HG03064 (cell line): ENCODE results near the gene CDC37L1.
A peak's percentile ranks its signal among the peaks of the same experiment; 100 is the strongest.

ENCODE experiments used
- ATAC-seq: cut with Tn5 transposase; IDR thresholded peaks from one replicate; pipeline ENCODE4 v1.9.1; 2021; ENCODE audit warnings: low read depth; ENCODE audit not compliant: unreplicated experiment

Gene CDC37L1

GRCh38 chr9:4667681-4668080, 11.7 kb upstream of the CDC37L1 start:
- ATAC-seq, result no peak

- ATAC-seq, result no peak
These were observed 10.8 kb upstream of the CDC37L1 start for GRCh38 chr9:4668604-4669003.

- ATAC-seq, result no peak
These were observed 9.5 kb upstream of the CDC37L1 start for GRCh38 chr9:4669890-4670289.

- no peak for ATAC-seq
These were observed 8.8 kb upstream of the CDC37L1 start for GRCh38 chr9:4670591-4670990.

GRCh38 chr9:4671737-4672136, 7.6 kb upstream of the CDC37L1 start:
- ATAC-seq, result no peak

- ATAC-seq, result no peak
These were observed 4.6 kb upstream of the CDC37L1 start for GRCh38 chr9:4674783-4675182.

GRCh38 chr9:4677392-4677791, 2.0 kb upstream of the CDC37L1 start:
- ATAC-seq, result no peak

- ATAC-seq, result no peak
These were observed 596 bp upstream of the CDC37L1 start for GRCh38 chr9:4678679-4679267.

GRCh38 chr9:4680173-4680525, 780 bp downstream of the CDC37L1 start:
- ATAC-seq, result no peak

GRCh38 chr9:4680750-4681149, 1.4 kb downstream of the CDC37L1 start:
- ATAC-seq, result no peak

GRCh38 chr9:4684820-4685219, 5.5 kb downstream of the CDC37L1 start:
- ATAC-seq, result no peak

GRCh38 chr9:4686112-4686511, 6.7 kb downstream of the CDC37L1 start:
- ATAC-seq, result no peak

GRCh38 chr9:4686584-4686983, 7.2 kb downstream of the CDC37L1 start:
- no peak for ATAC-seq

- ATAC-seq, result no peak
These were observed 9.7 kb downstream of the CDC37L1 start for GRCh38 chr9:4689021-4689420.

- ATAC-seq, result peak; percentile 62
These were observed 10.3 kb downstream of the CDC37L1 start for GRCh38 chr9:4689687-4690104.

- ATAC-seq, result peak; percentile 59
These were observed 10.8 kb downstream of the CDC37L1 start for GRCh38 chr9:4690144-4690543.

- no peak for ATAC-seq
These were observed 12.4 kb downstream of the CDC37L1 start for GRCh38 chr9:4691795-4692194.

GRCh38 chr9:4700091-4700490, 20.7 kb downstream of the CDC37L1 start:
- no peak for ATAC-seq

GRCh38 chr9:4700932-4701331, 21.6 kb downstream of the CDC37L1 start:
- no peak for ATAC-seq

GRCh38 chr9:4701526-4701925, 22.2 kb downstream of the CDC37L1 start:
- ATAC-seq, result no peak

GRCh38 chr9:4704129-4704528, 24.8 kb downstream of the CDC37L1 start:
- ATAC-seq, result no peak

- no peak for ATAC-seq
These were observed 26.7 kb downstream of the CDC37L1 start for GRCh38 chr9:4706021-4706420.

- ATAC-seq, result no peak
These were observed 27.7 kb downstream of the CDC37L1 start for GRCh38 chr9:4706971-4707622.
